HG03064 (cell line): ENCODE measurements around the gene LCP1.

Experiments used
- ATAC-seq: cut with Tn5 transposase; IDR thresholded peaks from one replicate; pipeline ENCODE4 v1.9.1; 2021; ENCODE audit warnings: low read depth; ENCODE audit not compliant: unreplicated experiment

LCP1 gene

DNA sequence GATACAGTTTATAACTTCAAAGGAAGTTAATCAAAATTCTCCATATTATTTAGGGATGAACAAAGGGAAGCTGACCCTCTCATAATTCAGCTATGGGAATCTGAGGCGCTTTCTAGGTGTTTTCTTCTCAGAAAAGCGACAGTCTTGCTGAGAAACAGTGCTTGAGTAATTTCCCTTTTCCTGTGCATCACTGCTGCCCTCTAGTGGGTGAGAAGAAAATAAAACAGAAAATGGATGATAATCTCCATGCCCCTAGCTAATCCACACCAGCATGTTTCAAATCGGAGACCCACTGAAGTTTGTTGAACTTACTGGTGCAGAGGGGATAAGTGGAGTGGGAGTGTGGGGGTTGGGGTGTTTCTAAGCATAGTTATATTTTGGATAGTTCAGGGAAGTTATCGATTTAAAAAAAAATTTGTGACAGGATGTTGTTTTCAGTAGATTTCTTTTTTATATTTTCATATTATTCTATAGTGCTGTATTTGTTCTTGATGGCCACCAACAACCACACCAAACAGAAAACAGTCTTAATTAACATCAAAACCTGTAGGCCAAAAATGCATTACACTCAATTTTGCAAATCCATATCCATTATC is 21.4 kb downstream of the LCP1 start:
- no peak for ATAC-seq

- ATAC-seq, result no peak
Measured at GRCh38 chr13:46160065-46160464, 21.9 kb downstream of the LCP1 start.

DNA sequence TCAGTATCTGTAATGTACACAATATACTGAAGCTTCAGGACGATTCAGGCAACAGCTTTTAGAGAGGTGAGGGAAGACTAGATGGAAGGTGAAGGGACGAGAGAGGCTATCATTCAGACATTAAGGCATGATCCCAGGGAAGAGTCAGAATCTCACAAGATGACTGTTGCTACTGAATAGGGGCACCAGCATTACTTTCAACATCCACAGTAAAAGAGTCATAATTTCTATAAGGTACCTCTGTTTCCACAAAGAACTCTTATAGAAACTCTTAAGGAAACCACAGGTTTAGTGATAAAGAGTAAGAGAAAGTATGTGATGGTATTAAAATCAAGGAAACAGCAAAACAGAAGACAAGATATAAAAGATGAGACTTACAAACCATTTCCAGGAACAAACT is 23.0 kb downstream of the LCP1 start:
- ATAC-seq, result no peak

DNA sequence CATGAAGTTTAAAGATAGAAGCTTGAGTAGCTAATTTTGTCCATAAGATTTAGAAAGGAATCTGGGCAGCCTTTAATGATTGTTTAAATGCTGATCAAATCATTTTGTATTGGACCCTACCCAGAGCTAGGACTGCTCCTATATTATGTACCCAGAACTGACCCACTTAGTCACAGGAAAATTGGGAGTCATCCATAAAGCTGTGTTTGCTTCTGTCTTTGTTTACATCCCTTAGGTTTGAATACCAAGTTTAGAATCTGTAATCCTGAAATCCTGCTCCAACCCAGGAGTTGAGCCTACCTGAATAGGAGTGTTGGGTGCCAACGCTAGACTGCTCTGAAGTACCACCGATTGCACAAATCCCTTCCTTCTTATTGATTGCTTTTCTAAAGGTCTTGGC is 23.8 kb downstream of the LCP1 start:
- ATAC-seq, result no peak

- ATAC-seq, result no peak
Measured at GRCh38 chr13:46154136-46154801, 27.7 kb downstream of the LCP1 start.

DNA sequence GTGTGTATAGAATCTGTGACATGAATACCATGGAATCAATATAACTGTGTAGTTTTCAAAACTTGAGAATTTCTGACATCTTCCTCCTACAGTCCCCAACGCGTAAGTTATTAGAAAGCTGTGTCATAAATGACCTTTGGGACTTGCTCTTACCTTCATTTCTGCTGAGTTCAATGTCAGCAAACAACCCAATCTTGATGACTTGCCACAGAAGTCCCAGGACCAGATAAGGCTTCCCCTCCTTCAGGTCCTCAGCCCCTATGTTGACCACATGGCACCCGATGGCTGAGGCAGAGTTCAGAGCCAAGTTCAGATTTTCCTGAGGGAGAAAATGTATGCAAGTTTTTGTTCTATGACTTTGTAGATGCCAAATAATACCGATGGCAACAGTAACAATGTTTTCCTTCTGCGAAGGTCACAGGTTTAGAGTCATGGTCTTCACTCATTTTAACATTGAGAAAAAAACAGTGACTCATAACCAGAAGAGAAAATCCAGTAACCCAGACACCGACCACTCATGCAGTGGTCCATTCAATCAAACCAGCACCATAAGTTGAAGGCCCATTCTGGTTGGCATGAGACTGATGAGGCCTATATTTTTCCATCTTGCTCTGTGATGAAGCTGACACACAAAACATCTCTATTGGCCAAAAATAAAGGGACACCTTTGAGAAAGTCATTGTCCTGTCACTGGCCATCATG is 29.2 kb downstream of the LCP1 start:
- ATAC-seq, result no peak

GRCh38 chr13:46150134-46150693 is 31.8 kb downstream of the LCP1 start:
- ATAC-seq, result no peak

DNA sequence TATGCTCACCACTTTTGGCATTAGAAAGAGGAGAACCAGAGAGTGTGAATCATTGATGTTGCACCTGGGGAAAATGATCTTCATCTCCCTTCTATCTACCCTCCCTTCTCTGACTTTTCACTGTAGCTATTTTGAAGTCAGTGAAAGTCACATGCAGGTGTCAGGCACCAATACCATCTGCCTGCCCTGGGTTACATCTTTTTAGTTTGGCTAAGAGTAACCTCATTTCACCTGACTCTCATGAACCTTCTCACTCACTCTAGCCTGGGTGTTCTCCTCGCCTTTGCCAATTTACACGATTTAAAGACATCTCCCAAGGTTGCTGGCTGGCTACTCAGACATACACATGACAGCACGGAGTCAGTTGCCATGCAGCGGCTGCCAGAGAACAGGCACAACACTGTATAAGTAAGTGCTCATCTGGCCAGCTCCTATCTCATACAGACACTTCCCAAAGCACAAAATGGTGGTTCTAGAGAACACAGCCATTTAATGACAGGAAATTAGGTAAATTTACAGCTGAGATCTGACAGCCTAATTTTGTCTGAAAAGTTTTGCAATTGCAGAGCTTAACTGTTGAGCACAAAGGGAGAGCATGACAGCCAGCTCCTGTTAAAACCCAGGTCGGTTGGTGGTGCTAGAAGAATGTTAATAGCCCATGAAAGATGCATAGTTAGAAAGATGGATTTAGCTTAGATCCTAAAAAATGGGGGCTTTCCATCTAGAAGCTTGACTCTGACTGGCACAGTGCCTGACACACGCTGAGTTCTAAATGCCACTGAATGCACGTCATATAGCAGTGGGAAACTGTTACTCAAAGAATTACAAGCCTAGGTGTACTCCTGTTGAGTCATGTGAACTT is 32.5 kb downstream of the LCP1 start:
- ATAC-seq, result no peak

GRCh38 chr13:46146898-46147297 is 35.1 kb downstream of the LCP1 start:
- ATAC-seq, result no peak

DNA sequence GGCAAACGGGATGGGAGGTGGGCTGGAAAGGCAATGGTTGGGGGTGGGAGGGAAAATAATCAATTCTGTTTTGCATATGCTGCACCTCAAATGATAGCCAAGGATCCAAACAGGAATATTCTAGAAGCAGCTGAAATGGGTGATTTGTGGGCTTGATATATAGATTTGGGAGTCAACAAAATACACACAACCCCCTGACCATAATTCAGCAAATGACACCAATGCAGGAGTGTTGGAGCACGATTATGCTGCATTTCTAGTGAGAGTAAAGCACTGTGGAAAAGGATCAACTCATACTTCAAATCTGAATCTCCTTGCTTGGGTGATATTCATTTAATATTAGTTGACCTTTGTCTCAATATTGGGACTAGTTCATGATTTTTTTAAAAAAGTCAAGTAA is 36.0 kb downstream of the LCP1 start:
- no peak for ATAC-seq

GRCh38 chr13:46145135-46145534 is 36.8 kb downstream of the LCP1 start:
- no peak for ATAC-seq

GRCh38 chr13:46143184-46143701 is 38.7 kb downstream of the LCP1 start:
- no peak for ATAC-seq

DNA sequence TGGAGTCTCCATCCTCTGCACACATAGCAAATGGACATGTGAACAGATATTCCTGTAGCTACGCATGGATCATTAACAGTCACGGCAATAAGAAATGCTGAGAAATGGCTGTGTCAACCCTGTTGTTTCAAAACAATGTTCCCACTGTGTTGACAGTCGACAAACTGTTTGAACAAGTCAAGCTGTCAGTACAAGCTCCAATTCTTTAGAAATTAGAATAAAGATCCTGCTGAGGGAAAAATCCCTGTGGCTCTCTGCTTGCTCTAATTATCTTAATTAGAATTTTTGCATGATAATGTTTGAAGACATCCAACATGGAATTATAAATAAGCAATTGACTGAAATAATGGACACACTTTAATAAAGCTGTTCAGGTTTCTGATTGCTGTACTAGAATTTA is 39.2 kb downstream of the LCP1 start:
- ATAC-seq, result no peak

DNA sequence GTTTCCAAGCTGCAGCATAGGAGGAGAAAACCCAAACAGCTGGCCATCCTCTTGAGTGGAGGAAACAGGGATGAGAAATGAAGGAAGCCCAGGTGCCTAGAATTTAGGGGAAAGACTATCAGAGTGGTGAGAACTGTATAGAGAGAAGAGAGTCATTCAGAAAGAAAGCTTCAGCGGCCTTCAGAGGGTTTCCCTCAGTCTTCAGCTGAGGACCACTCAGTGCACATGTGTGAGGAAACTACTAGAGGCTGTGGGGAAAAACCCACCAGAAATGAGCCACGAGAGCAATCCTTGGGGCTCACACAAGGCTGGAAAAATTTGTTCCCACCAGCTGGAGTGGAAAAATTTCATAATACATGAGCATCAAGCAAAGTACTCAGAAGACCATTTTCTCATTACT is 41.9 kb downstream of the LCP1 start:
- ATAC-seq, result no peak

- ATAC-seq, result no peak
Measured at GRCh38 chr13:46137627-46138317, 44.2 kb downstream of the LCP1 start.

DNA sequence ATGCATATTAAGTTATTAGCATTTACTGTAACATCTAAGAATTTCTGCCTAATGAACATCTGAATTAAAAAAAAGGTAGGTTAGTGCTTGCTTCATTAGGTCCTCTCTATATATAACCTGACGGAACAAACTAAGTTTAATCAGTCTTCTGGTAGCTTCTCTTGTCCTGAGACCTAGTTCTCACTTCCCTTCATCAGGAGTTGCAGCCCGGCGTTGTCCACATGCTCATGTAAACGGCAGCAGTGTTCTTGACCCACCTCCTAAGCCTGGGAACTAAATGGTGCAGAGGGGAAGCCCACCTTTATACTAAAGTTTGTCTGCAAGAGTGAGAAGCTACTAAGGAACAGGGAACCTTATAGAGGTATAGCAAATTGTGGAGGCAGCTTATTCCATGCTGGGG is 45.3 kb downstream of the LCP1 start:
- ATAC-seq, result no peak

GRCh38 chr13:46134961-46135522 is 46.9 kb downstream of the LCP1 start:
- no peak for ATAC-seq

- ATAC-seq, result no peak
Measured at GRCh38 chr13:46134494-46134893, 47.5 kb downstream of the LCP1 start.

DNA sequence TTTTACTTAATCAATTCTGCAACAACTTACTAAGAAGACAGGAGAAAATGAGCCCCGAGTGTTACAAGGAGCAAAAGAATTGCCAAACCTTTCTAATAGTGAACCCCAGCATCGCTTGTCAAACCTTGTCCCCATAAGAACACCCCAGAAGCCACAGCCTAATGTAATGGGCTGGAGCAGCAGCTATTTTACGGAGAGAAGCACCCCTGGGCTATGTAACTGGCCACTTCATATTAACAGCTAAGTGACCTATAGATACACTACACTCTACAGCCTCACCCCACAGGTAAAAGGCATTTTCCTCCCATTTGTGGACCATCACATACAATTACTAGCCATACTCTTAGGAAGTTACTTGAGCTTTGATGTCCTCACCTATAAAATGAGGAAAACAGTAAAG is 49.9 kb downstream of the LCP1 start:
- ATAC-seq, result no peak

GRCh38 chr13:46131705-46132104 is 50.3 kb downstream of the LCP1 start:
- no peak for ATAC-seq
